Skeletal muscle tissue (tissue), 4 donors: ENCODE data around the gene HAUS3. TPM values are rescaled to one million over a fixed set of nuclear protein-coding genes. Genes with fewer than 3 reads are reported as not detected.

ENCODE experiments used
- H3K27ac ChIP-seq: one replicate; pipeline ENCODE4 v1.7.0; 2013; ENCODE audit warnings: mild to moderate bottlenecking, low read depth, low read length, inconsistent platforms
- H3K27me3 ChIP-seq, 3 donors: one replicate each; pipeline ENCODE4 v1.7.0; 2013; ENCODE audit warnings: low read length in 3 of 3; ENCODE audit not compliant: control insufficient read depth in 3 of 3, insufficient read depth in 3 of 3
- H3K36me3 ChIP-seq, 3 donors: one replicate each; pipeline ENCODE4 v1.7.0; 2013; ENCODE audit warnings: low read length in 3 of 3; ENCODE audit not compliant: control insufficient read depth in 3 of 3, insufficient read depth in 3 of 3
- H3K4me1 ChIP-seq, 3 donors: one replicate each; pipeline ENCODE4 v1.7.0; 2013; ENCODE audit warnings: low read length in 3 of 3, mild to moderate bottlenecking in 3 of 3; ENCODE audit not compliant: control insufficient read depth in 3 of 3, insufficient read depth in 3 of 3
- H3K4me3 ChIP-seq, 3 donors: one replicate each; pipeline ENCODE4 v1.7.0; 2013; ENCODE audit warnings: low read length in 3 of 3
- H3K9ac ChIP-seq, 3 donors: one replicate each; pipeline ENCODE4 v1.7.0; 2013; ENCODE audit warnings: low read length in 3 of 3, mild to moderate bottlenecking in 3 of 3, moderate library complexity in 2 of 3, low read depth in 1 of 3
- H3K9me3 ChIP-seq, 3 donors: one replicate each; pipeline ENCODE4 v1.7.0; 2013; ENCODE audit warnings: low read length in 3 of 3; ENCODE audit not compliant: control insufficient read depth in 3 of 3
- total RNA-seq: library from RNA; depleted of rRNA; stranded (reverse); fragments of >200 nt; gene quantifications from one replicate; pipeline ENCODE4 v1.2.3, GENCODE V29; 2014
- donor health status: Osteomylitis.

HAUS3 gene
- total RNA-seq, 1 donor from 2014 or later = 6.8 TPM

DNA sequence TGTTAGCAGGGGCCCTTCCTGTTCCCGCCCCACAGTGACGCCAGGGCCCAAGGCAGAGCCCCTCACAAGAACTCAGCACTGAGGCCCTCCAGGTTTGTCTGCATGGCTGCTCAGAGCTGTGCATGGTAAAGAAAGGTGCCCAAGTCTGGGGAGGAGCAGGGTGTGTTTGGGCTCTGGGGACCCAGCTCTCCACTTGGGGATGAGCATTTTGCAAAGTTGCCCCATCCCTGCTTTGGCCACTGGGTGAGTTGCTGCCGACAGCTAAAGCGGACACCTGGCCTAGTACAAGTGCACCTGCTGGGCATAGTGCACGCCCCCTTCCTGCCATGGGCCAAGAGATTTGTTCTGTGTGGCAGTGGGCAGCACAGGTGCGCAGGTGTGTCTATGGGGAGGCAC lies 22.0 kb upstream of the HAUS3 start:
- peaks cover 0 to 7% (median 2%) of the 10 kb centered on the region in 3 donors for H3K36me3 ChIP-seq
- no peaks in the 10 kb centered on the region for H3K27me3 ChIP-seq
- H3K4me1 ChIP-seq = peaks cover 65 to 80% (median 79%) of the 10 kb centered on the region in 3 donors
- H3K4me3 ChIP-seq = peak overlapping the region in 1 of 3 donors; percentile 29
- H3K9me3 ChIP-seq = no peaks in the 10 kb centered on the region
- H3K27ac ChIP-seq = no peak overlapping the region
- H3K9ac ChIP-seq = peak overlapping the region in 2 of 3 donors; percentile 10 to 86

DNA sequence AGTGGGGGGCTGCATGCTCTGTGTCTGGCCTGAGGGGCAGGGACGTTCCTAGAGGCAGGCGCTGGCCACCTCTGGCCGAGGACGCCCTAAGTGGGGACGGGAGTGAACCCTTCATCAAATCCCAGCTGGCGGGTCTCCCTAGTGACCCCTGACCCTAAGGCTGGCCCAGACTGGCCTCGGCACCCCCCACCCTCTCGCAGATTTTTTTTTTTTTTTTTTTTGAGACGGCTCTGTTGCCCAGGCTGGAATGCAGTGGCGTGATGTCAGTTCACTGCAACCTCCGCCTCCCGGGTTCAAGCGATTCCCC lies 21.0 kb upstream of the HAUS3 start:
- Histone ChIP-seq H3K9ac (peak overlapping the region; percentile 87 to 96 (median 94)), H3K27ac (peak overlapping the region; percentile 93), H3K36me3 (peaks cover 4 to 9% (median 8%) of the 10 kb centered on the region in 3 donors), H3K27me3 (no peaks in the 10 kb centered on the region), H3K9me3 (no peaks in the 10 kb centered on the region), H3K4me1 (peaks cover 65 to 80% (median 79%) of the 10 kb centered on the region in 3 donors), H3K4me3 (peak overlapping the region; percentile 72 to 85 (median 81))

DNA sequence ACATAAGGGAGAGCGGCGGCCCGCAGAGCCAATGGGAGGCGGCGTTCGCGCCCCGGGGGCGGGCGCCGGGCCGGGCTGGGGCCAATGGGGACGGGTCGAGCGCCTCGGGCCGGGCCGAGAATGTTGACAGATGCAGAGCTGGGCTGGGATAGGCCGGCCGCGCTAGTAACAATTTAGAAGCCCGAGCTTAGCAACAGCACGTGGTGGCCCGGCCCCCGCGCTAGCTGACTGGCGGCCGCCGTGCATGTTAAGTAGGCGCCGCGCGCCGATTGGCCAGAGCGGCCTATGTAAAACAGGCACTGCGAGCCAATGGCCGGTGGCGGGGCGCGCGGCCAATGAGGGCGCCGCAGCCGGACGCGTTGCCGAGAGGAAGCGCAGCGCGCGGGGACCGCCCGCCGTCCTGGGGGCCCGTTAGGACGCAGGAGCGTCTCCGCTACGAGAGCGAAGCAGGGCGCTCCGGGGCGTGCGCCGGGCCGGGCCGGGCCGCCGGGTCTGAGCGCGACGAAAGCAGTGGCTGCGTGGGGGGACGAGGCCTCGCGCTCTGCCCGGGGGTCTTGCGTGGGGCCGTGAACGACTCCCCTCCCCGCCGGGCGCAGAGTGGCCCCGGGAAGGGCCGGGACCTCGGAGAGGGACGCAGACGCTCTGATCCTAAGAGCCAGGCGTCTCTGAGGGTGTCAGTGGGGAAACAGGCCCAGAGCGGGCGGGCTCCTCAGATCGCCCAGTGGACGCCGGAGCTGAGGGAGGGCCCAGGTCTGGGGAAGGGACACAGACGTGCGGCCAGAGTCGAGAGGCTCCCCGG lies 20.4 kb upstream of the HAUS3 start:
- H3K27ac ChIP-seq = peak overlapping the region; percentile 93
- no peaks in the 10 kb centered on the region for H3K9me3 ChIP-seq
- H3K4me1 ChIP-seq = peaks cover 69 to 80% (median 80%) of the 10 kb centered on the region in 3 donors

DNA sequence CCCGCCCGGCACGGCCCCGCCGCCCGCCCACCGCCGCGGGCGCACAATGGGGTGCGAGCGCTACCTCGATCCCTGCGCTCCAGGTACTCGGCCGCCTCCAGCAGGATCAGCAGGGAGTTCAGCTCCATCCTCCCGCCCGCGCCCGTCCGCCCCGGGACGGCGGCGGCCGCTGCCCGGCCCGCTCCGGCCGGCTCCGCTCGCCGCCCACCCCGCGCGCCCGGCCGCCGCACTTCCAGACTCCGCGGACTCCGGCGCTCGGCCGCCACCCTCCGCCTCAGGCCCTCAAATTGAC lies 19.9 kb upstream of the HAUS3 start, which contains the start of gene MXD4:
Gene MXD4, minus strand, starts transcription at position 257 of the 292 bp plus-strand sequence. Its CDS starts 129 bp downstream, at position 128.
- Histone ChIP-seq H3K27ac (peak within 1 kb of the TSS; percentile 93), H3K36me3 (peaks cover 11 to 17% (median 12%) of the 10 kb centered on the region in 3 donors), H3K27me3 (no peaks in the 10 kb centered on the region), H3K4me3 (peak within 1 kb of the TSS; percentile 72 to 85 (median 81)), H3K9ac (peak within 1 kb of the TSS; percentile 88 to 96 (median 94)), H3K4me1 (peaks cover 74 to 80% (median 80%) of the 10 kb centered on the region in 3 donors), H3K9me3 (no peaks in the 10 kb centered on the region)

More for the DNA sequence above, 20.4 kb upstream of the HAUS3 start:
- peak overlapping the region; percentile 87 to 96 (median 94) for H3K9ac ChIP-seq
- H3K27me3 ChIP-seq = no peaks in the 10 kb centered on the region
- peak overlapping the region; percentile 72 to 85 (median 81) for H3K4me3 ChIP-seq
- peaks cover 9 to 14% (median 9%) of the 10 kb centered on the region in 3 donors for H3K36me3 ChIP-seq

DNA sequence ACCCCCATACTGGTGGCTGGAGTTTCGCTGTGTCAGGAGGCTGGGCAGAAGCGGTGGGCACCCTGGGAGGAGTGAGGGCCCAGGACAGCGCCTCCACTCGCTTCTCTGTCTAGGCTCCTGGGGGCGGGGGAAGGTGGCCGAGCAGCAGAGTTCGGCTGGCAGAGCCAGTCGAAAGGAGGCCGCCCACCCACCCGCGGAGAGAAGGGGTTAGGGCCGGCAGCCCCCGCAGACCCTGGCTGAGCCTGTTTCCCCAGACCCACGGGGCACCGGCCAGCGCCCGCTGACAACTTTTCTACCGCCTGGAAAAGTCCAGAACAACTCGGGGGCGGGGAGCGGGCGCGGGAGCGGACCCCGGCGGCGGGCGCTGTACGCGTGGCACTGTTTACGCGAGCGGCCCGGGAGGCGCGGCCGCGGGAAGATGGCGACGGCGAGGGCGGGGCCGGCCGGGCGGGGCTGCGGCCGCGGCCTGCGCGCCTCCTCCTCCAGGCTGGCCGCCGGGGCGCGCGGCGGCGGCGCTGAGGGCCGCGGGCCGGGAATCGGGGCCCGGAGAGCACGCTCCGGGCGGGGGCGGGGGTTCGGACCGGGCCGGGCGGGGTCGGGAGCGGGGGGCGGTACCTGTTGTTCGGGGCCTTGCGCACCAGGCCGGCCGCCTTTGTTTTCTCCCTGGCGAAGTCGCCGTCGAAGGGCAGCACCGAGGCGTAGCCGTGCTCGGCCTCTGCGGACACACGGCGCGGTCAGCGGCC lies 19.4 kb upstream of the HAUS3 start:
- Histone ChIP-seq H3K27me3 (no peaks in the 10 kb centered on the region), H3K9ac (peak overlapping the region; percentile 80 to 89 (median 88)), H3K9me3 (no peaks in the 10 kb centered on the region), H3K4me3 (peak overlapping the region; percentile 70 to 81 (median 79)), H3K36me3 (peaks cover 11 to 17% (median 12%) of the 10 kb centered on the region in 3 donors), H3K27ac (peak overlapping the region; percentile 71), H3K4me1 (peaks cover 79 to 83% (median 80%) of the 10 kb centered on the region in 3 donors)

DNA sequence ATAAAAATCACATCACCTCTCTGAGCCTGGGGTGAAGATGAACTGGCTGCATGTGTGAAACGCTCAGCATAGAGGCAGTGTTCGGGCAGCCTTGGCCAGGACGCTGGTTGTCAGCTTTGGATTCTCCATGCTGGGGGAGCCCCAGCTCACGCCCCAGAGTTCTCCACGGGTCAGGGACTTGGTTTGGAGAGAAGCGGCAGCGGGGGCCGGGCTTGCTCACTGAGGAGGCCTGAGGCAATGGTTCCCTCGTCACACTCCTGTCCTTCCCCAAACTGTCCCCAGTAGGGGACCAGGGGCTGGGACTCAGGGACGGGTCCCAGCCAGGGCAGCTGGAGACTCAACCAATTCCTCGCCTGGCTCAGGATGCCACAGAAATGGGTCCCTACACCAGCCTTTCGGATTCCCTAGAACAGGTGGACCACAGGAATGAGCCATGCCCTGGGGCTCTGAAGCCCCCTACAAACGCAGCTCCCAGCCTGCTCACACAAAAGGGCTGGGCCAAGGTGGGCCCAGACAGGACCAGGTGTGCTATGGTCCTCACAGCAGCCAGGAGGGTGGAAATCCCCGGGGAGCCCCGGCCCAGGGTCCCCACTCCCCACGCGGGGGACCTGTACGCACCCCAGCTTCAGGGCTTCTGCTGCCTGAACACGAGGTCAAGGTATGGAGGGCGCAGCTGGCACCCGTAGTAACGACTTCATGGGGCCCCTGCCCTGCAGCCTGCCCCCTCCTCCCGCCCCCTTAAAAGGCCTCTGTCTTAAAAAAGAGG lies 18.6 kb upstream of the HAUS3 start:
- Histone ChIP-seq H3K36me3 (peaks cover 11 to 17% (median 12%) of the 10 kb centered on the region in 3 donors), H3K27me3 (no peaks in the 10 kb centered on the region), H3K9ac (peak overlapping the region; percentile 25 to 89 (median 80)), H3K27ac (peak overlapping the region; percentile 62), H3K4me3 (peak overlapping the region; percentile 70 to 81 (median 79)), H3K4me1 (peaks cover 80 to 83% (median 80%) of the 10 kb centered on the region in 3 donors), H3K9me3 (no peaks in the 10 kb centered on the region)

DNA sequence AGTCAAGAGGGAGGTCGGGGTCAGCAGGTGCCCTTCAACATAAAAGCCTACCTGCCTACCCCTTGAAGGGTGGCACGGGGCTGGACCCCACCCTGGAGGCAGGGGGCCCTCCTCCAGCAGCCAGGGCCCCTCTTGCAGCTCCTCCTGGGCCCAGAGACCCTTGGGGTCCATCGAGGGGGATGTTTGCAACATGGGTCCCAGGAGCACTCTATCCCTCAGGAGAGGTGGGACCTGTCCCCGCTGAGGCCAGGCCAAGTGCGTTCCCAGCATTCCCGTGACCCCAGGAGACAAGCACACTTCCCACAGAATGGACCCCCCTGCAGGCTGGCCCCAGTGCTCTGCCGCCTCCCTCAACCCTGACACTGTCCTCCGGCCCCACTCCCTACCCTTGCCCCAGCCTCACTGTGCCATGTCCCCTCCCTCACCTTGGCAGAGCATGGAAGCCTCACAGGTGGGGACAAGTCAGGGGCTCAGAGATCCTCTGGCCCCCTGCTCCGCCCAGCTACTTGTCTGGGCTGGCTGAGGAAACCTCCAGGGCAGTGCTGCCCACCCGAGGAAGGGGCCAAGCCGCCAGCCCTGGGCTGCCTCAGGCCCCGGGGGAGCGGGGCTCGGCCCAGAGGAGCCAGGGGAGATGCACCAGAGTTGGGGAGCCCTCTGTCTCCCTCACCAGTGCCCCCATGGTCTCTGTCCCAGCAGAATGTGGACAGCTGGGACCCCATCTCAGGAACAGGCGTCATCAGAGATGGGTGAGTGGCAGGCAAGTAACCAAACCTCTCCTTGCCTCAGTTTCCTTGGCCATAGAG lies 17.8 kb upstream of the HAUS3 start:
- Histone ChIP-seq H3K4me1 (peaks cover 79 to 83% (median 79%) of the 10 kb centered on the region in 3 donors), H3K9ac (peak overlapping the region; percentile 25 to 89 (median 80)), H3K4me3 (peak overlapping the region; percentile 70 to 81 (median 79)), H3K36me3 (peaks cover 15 to 21% (median 16%) of the 10 kb centered on the region in 3 donors), H3K9me3 (no peaks in the 10 kb centered on the region), H3K27me3 (no peaks in the 10 kb centered on the region), H3K27ac (peak overlapping the region; percentile 62)

DNA sequence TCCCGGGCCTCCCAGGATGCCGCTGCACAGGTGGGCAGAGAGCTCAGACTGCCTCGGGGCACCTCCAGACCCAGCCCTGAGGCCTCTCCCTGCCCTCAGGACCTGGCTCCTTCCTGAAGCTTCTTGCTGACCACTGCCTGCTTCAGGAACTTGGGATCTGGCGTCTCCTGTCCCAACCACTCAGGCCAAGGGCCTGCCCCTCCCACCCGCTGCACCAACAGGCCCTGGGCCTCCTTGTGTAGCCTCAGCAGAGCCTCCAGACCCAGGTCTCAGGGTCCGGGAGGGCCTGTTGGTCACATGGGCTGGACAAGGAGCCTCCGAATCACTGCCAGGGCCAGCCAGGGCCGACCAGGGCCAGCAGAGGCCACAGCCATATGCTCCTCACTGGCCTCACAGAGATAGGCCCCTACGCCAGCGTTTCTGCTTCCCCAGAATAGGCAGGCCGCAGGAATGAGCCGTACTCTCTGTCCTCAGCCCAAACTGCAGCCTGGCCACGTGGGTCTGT lies 17.2 kb upstream of the HAUS3 start:
- H3K4me1 ChIP-seq = peaks cover 75 to 79% (median 77%) of the 10 kb centered on the region in 3 donors
- H3K27me3 ChIP-seq = no peaks in the 10 kb centered on the region
- H3K4me3 ChIP-seq = peak overlapping the region in 2 of 3 donors; percentile 29 to 31
- H3K9me3 ChIP-seq = no peaks in the 10 kb centered on the region
- peaks cover 19 to 27% (median 20%) of the 10 kb centered on the region in 3 donors for H3K36me3 ChIP-seq
- H3K27ac ChIP-seq = no peak overlapping the region
- peak overlapping the region in 1 of 3 donors; percentile 89 for H3K9ac ChIP-seq
